Measurements from ENCODE around the gene AXL. TPM values are rescaled to one million over a fixed set of nuclear protein-coding genes. Genes with fewer than 3 reads are reported as not detected.
A peak's percentile ranks its signal among the peaks of the same experiment; 100 is the strongest.

AXL gene
- total RNA-seq, 2 donors from 2014 or later = 27.3 to 81.4 TPM

DNA sequence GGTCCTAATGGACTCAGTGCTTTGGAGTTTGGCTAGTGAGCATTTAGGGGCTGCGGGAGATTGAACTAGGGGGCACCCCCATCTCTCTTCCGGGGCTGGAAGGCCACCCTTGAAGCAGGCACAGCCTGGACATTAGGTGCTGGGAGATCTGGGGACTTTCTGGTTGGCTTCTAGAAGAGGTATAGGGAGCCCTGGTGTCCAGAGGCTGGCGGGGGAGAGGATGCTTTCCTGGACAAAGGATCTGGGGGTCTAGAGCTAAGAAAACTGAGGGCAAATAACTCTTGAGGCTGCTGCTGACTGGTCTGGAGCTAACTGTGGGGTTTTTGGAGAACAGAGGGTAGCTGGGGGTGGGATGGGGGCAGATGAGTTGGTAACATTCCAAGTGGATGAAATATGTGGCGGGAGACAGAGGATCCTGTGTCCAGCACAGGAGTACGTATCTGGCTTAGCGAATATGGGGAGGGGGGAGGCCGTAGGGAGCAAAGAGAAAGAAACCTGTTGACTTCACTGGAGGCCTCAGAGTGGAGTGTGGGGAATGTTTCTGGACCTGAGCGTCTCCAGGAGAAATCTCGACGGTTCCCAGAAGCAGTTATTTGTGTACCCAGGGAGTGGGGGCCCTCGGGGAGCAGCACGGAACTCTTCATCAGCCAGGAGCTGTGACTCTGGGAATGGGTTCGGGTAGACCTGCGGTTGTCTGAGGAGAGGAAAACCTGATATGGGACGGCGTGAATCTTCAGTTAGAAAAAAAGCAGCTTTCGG is 46.6 kb downstream of the AXL start:
- DNase-seq (ENCODE audit: low spot score) = no peak

GRCh38 chr19:41269055-41269454 is 50.0 kb downstream of the AXL start:
- no peaks in the 10 kb centered on the region for H3K9me3 ChIP-seq
- no peak overlapping the region for H3K27ac ChIP-seq
- peaks cover 66% of the 10 kb centered on the region for H3K36me3 ChIP-seq
- DNase-seq (ENCODE audit: low spot score) = no peak
- no peaks in the 10 kb centered on the region for H3K27me3 ChIP-seq
- peaks cover 0 to 27% of the 10 kb centered on the region in 2 donors for H3K4me1 ChIP-seq
- TF ChIP-seq, protein P1, sequence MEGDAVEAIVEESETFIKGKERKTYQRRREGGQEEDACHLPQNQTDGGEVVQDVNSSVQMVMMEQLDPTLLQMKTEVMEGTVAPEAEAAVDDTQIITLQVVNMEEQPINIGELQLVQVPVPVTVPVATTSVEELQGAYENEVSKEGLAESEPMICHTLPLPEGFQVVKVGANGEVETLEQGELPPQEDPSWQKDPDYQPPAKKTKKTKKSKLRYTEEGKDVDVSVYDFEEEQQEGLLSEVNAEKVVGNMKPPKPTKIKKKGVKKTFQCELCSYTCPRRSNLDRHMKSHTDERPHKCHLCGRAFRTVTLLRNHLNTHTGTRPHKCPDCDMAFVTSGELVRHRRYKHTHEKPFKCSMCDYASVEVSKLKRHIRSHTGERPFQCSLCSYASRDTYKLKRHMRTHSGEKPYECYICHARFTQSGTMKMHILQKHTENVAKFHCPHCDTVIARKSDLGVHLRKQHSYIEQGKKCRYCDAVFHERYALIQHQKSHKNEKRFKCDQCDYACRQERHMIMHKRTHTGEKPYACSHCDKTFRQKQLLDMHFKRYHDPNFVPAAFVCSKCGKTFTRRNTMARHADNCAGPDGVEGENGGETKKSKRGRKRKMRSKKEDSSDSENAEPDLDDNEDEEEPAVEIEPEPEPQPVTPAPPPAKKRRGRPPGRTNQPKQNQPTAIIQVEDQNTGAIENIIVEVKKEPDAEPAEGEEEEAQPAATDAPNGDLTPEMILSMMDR (IDR thresholded peaks at IDR 0.05) = no peak
- no peak overlapping the region for H3K4me3 ChIP-seq

More for the DNA sequence above, 46.6 kb downstream of the AXL start:
- no peaks in the 10 kb centered on the region for H3K9me3 ChIP-seq
- peaks cover 0 to 36% of the 10 kb centered on the region in 2 donors for H3K4me1 ChIP-seq
- peak overlapping the region; percentile 98 to 100 for H3K27ac ChIP-seq
- H3K36me3 ChIP-seq = peaks cover 31% of the 10 kb centered on the region
- no peaks in the 10 kb centered on the region for H3K27me3 ChIP-seq
- peak overlapping the region; percentile 86 to 94 for H3K4me3 ChIP-seq
- TF ChIP-seq, protein P1 (IDR thresholded peaks at IDR 0.05) = no peak

GRCh38 chr19:41269571-41269970 is 50.5 kb downstream of the AXL start:
- H3K4me3 ChIP-seq = no peak overlapping the region
- no peaks in the 10 kb centered on the region for H3K9me3 ChIP-seq
- DNase-seq (ENCODE audit: low spot score) = no peak
- H3K27me3 ChIP-seq = no peaks in the 10 kb centered on the region
- H3K27ac ChIP-seq = no peak overlapping the region
- H3K36me3 ChIP-seq = peaks cover 71% of the 10 kb centered on the region
- TF ChIP-seq, protein P1 (IDR thresholded peaks at IDR 0.05) = no peak
- H3K4me1 ChIP-seq = peaks cover 0 to 27% of the 10 kb centered on the region in 2 donors

DNA sequence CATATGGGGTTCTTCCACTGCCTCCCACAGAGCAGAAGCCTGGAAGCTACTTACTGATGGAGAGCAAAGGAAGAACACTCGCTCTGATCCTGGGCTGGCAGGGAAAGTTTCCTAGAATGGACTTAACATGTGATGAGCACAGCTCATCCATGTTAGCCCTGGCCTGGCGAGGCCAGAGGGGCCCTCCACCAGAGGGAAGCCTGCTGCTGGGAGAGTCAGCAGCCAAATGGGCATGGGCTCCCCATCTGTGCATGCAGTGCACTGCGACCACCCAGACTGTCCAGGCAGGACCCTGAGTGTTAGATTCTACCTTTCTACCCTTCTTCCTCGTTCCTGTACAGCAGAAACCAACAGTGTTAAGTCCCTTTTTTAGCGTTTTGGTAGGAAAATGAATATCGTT is 54.1 kb downstream of the AXL start:
- no peak for DNase-seq (ENCODE audit: low spot score)
- peaks cover 100% of the 10 kb centered on the region for H3K36me3 ChIP-seq
- H3K9me3 ChIP-seq = no peaks in the 10 kb centered on the region
- H3K4me1 ChIP-seq = no peaks in the 10 kb centered on the region
- H3K4me3 ChIP-seq = no peak overlapping the region
- H3K27me3 ChIP-seq = no peaks in the 10 kb centered on the region
- TF ChIP-seq, protein P1 (IDR thresholded peaks at IDR 0.05) = no peak
- H3K27ac ChIP-seq = no peak overlapping the region

GRCh38 chr19:41274802-41275201 is 55.8 kb downstream of the AXL start:
- TF ChIP-seq, protein P1 (IDR thresholded peaks at IDR 0.05) = no peak
- H3K27me3 ChIP-seq = no peaks in the 10 kb centered on the region
- no peaks in the 10 kb centered on the region for H3K9me3 ChIP-seq
- no peak for DNase-seq (ENCODE audit: low spot score)
- H3K4me3 ChIP-seq = no peak overlapping the region
- H3K36me3 ChIP-seq = peaks cover 100% of the 10 kb centered on the region
- no peaks in the 10 kb centered on the region for H3K4me1 ChIP-seq
- H3K27ac ChIP-seq = no peak overlapping the region

DNA sequence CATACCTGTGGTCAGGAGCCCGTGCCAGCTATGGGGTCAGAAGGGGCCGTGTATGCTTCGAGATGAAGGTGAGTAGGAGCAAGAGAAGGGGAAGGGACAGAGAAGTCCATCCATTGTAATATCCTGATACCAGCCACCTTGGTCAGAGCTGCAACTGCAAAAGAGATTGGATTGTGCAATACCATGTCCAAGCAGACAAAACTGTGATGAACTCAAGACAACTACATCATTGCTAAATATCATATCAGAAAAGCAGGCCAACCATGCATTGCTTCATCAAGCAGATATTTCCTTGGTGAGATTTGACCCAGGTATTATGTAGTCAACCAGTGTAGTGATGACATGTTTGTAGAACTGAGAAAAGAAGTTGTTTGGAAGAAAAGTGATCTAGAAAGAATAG is 57.2 kb downstream of the AXL start:
- Histone ChIP-seq H3K36me3 (peaks cover 100% of the 10 kb centered on the region), H3K4me1 (no peaks in the 10 kb centered on the region), H3K27ac (no peak overlapping the region), H3K9me3 (no peaks in the 10 kb centered on the region), H3K27me3 (no peaks in the 10 kb centered on the region), H3K4me3 (no peak overlapping the region)
- no peak for DNase-seq (ENCODE audit: low spot score)
- TF ChIP-seq, protein P1 (IDR thresholded peaks at IDR 0.05) = no peak
